GM23338 (cell line): ENCODE data around the gene DYNLT2B. TPM values are rescaled to one million over a fixed set of nuclear protein-coding genes. Genes with fewer than 3 reads are reported as not detected.
"Not testable (repeated sequence)": the region's sequence is repeated elsewhere in the genome, so short reads cannot be mapped to it uniquely, and the experiment has no call there.

Experiments used
- ATAC-seq: fragments of 200-7000 bp; cut with Tn5 transposase; 3 replicates; pipeline ENCODE4 v1.9.1; 2020
- DNase-seq: peaks from one replicate; pipeline ENCODE4 v3.0.0-alpha.2; 2015; ENCODE audit warnings: low spot score
- H2AFZ ChIP-seq: fragments of 200-600 bp; sonication (generic); 2 replicates; pipeline ENCODE4 v1.8.0; 2016; ENCODE audit warnings: antibody characterized with exemption, mild to moderate bottlenecking, moderate library complexity
- H3F3A ChIP-seq: fragments of 200-600 bp; sonication (generic); replicated peaks from 2 replicates; pipeline ENCODE4 v1.8.0; 2017; ENCODE audit warnings: antibody characterized with exemption, mixed run types, low read depth
- H3K27ac ChIP-seq: fragments of 200-600 bp; sonication (generic); 2 replicates; pipeline ENCODE4 v1.6.1; 2016; ENCODE audit warnings: low read depth
- H3K27me3 ChIP-seq: fragments of 200-600 bp; sonication (generic); 2 replicates; pipeline ENCODE4 v1.8.0; 2016; ENCODE audit warnings: mild to moderate bottlenecking, mixed run types, moderate library complexity; ENCODE audit not compliant: insufficient read depth
- H3K36me3 ChIP-seq: fragments of 200-600 bp; sonication (generic); 2 replicates; pipeline ENCODE4 v1.8.0; 2016; ENCODE audit warnings: mild to moderate bottlenecking; ENCODE audit not compliant: insufficient read depth
- H3K4me1 ChIP-seq: fragments of 200-600 bp; sonication (generic); 2 replicates; pipeline ENCODE4 v1.8.0; 2016; ENCODE audit warnings: mild to moderate bottlenecking, moderate library complexity; ENCODE audit not compliant: insufficient read depth
- H3K4me2 ChIP-seq: fragments of 200-600 bp; sonication (generic); 2 replicates; pipeline ENCODE4 v1.7.1; 2017; ENCODE audit warnings: mixed run types
- H3K4me3 ChIP-seq: fragments of 200-600 bp; sonication (generic); 2 replicates; pipeline ENCODE4 v1.6.1; 2016; ENCODE audit warnings: mixed run types
- H3K79me2 ChIP-seq: fragments of 200-600 bp; sonication (generic); replicated peaks from 2 replicates; pipeline ENCODE4 v1.8.0; 2017; ENCODE audit warnings: mild to moderate bottlenecking; ENCODE audit not compliant: insufficient read depth
- H3K9me2 ChIP-seq: fragments of 200-600 bp; sonication (generic); 2 replicates; pipeline ENCODE4 v1.8.0; 2017; ENCODE audit not compliant: insufficient read depth
- H4K20me1 ChIP-seq: fragments of 200-600 bp; sonication (generic); replicated peaks from 2 replicates; pipeline ENCODE4 v1.8.0; 2017; ENCODE audit warnings: mild to moderate bottlenecking; ENCODE audit not compliant: insufficient read depth
- H3K27ac Mint-ChIP-seq: 2 replicates; pipeline ENCODE4 v1.8.0; 2020; ENCODE audit warnings: inconsistent platforms, mild to moderate bottlenecking, moderate library complexity, mixed read lengths
- H3K27me3 Mint-ChIP-seq: 3 replicates; pipeline ENCODE4 v1.8.0; 2022; ENCODE audit warnings: low read depth, mild to moderate bottlenecking, moderate library complexity, mixed read lengths, inconsistent platforms; ENCODE audit not compliant: insufficient read depth, poor library complexity
- H3K36me3 Mint-ChIP-seq: 3 replicates; pipeline ENCODE4 v1.8.0; 2021; ENCODE audit warnings: low read depth, mild to moderate bottlenecking, inconsistent platforms, moderate library complexity, mixed read lengths
- H3K4me1 Mint-ChIP-seq: 3 replicates; pipeline ENCODE4 v1.8.0; 2020; ENCODE audit warnings: mild to moderate bottlenecking, inconsistent platforms, mixed read lengths
- H3K4me3 Mint-ChIP-seq: 3 replicates; pipeline ENCODE4 v1.8.0; 2021; ENCODE audit warnings: moderate library complexity, mild to moderate bottlenecking, inconsistent platforms, mixed read lengths
- H3K9me3 Mint-ChIP-seq: 3 replicates; pipeline ENCODE4 v1.8.0; 2020; ENCODE audit warnings: moderate library complexity, mild to moderate bottlenecking, inconsistent platforms, mixed read lengths
- ETS1 ChIP-seq: IDR thresholded peaks from 2 replicates; pipeline ENCODE4 v1.6.1; 2016; ENCODE audit warnings: antibody characterized with exemption
- EZH2 ChIP-seq: fragments of 200-600 bp; sonication (generic); IDR thresholded peaks from one replicate; pipeline ENCODE4 v1.8.0; 2017; ENCODE audit warnings: antibody characterized with exemption, mild to moderate bottlenecking, low read depth; ENCODE audit not compliant: unreplicated experiment
- EZH2phosphoT487 ChIP-seq: fragments of 200-600 bp; sonication (generic); IDR thresholded peaks from one replicate; pipeline ENCODE4 v1.8.1; 2018; ENCODE audit warnings: antibody characterized with exemption; ENCODE audit not compliant: unreplicated experiment
- STAT1 ChIP-seq: IDR thresholded peaks from one replicate; pipeline ENCODE4 v1.6.1; 2016; ENCODE audit warnings: antibody characterized with exemption; ENCODE audit not compliant: unreplicated experiment
- ZNF114 ChIP-seq: fragments of 250-450 bp; sonication (Bioruptor Pico); IDR thresholded peaks from 2 replicates; pipeline ENCODE4 v1.5.0; 2020; ENCODE audit warnings: mild to moderate bottlenecking, moderate library complexity
- ZNF331 ChIP-seq: fragments of 250-450 bp; sonication (Bioruptor Pico); IDR thresholded peaks from 2 replicates; pipeline ENCODE4 v1.5.0; 2020; ENCODE audit warnings: low read depth, mild to moderate bottlenecking, moderate library complexity
- polyA plus RNA-seq: library from polyadenylated mRNA; unstranded; fragments of >200 nt; fragmentation: Nextera tagmentation; extraction: Ambion mirVana; gene quantifications from 2 replicates; pipeline ENCODE4 v1.2.1, GENCODE V29; 2016
- total RNA-seq: library from RNA; depleted of rRNA; stranded (reverse); fragments of >200 nt; shearing (Covaris generic); gene quantifications from 2 replicates; pipeline ENCODE4 v1.2.3, GENCODE V29; 2014
- TF ChIP-seq, protein P1 (sequence below): fragments of 250-450 bp; sonication (Bioruptor Pico); IDR thresholded peaks from 2 replicates; pipeline ENCODE4 v1.5.0; 2020; ENCODE audit warnings: mild to moderate bottlenecking, moderate library complexity
- TF ChIP-seq, protein P2 (sequence below), 2 experiments: fragments of 200-600 bp in 1 of 2; sonication (generic) in 1 of 2; conservative IDR thresholded peaks; 2 replicates each; pipeline versions ENCODE4 v1.5.1 to v1.6.1; 2016 to 2017; ENCODE audit warnings: antibody characterized with exemption in 2 of 2, low read depth in 2 of 2, mild to moderate bottlenecking in 2 of 2, moderate library complexity in 1 of 2

The DYNLT2B gene
- total and polyA plus RNA-seq, 2 experiments from 2014 or later: 11.3 to 42.7 TPM

DNA sequence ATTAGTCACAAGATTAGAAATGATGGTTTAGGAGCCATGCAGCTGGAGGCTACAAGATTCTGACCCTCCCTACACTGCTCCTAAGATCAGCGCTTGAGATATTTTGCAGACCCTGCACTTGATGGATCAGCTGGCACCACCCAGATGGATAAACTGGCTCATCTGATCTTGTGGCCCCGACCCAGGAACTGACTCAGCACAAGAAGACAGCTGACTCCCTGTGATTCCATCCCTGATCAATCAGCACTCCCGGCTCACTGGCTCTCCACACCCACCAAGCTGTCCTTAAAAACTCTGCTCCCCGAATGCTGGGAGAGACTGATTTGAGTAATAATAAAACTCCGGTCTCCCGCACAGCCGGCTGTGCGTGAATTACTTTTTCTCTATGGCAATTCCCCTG, 15.1 kb downstream of the DYNLT2B start:
- H3K79me2 ChIP-seq, H3K4me3 Mint-ChIP-seq, H3K9me3 Mint-ChIP-seq, H3K27ac Mint-ChIP-seq, H3K36me3 ChIP-seq, H3K4me2 ChIP-seq, DNase-seq, H2AFZ ChIP-seq, H3K27me3 Mint-ChIP-seq, ATAC-seq, H4K20me1 ChIP-seq, H3K4me1 ChIP-seq, H3K27me3 ChIP-seq, H3K4me1 Mint-ChIP-seq, H3K36me3 Mint-ChIP-seq, H3K4me3 ChIP-seq, H3K9me2 ChIP-seq, H3K27ac ChIP-seq, H3F3A ChIP-seq: not testable (repeated sequence)

- not testable (repeated sequence) for H3K27ac ChIP-seq, H3K4me1 Mint-ChIP-seq, H3K27me3 Mint-ChIP-seq, H2AFZ ChIP-seq, H3K4me3 ChIP-seq, H3K9me3 Mint-ChIP-seq, H3K27ac Mint-ChIP-seq, DNase-seq, ATAC-seq, H3F3A ChIP-seq, H3K36me3 ChIP-seq, H3K36me3 Mint-ChIP-seq, H3K9me2 ChIP-seq, H4K20me1 ChIP-seq, H3K79me2 ChIP-seq, H3K27me3 ChIP-seq, H3K4me1 ChIP-seq, H3K4me2 ChIP-seq, H3K4me3 Mint-ChIP-seq
Observed at GRCh38 chr3:196302551-196302950, 15.5 kb downstream of the DYNLT2B start.

GRCh38 chr3:196298521-196298920, 19.5 kb downstream of the DYNLT2B start:
- Histone ChIP-seq H3K9me2 (no peaks in the 10 kb centered on the region), H4K20me1 (no peaks in the 10 kb centered on the region), H3K4me1 (no peaks in the 10 kb centered on the region), H3K4me3 (no peak overlapping the region), H3K4me2 (no peak overlapping the region), H3K36me3 (no peaks in the 10 kb centered on the region), H3F3A (no peaks in the 10 kb centered on the region), H3K79me2 (no peaks in the 10 kb centered on the region), H3K27ac (no peak overlapping the region), H2AFZ (no peak overlapping the region), H3K27me3 (no peaks in the 10 kb centered on the region)
- ATAC-seq (no peak), DNase-seq (no peak)
- Mint-ChIP-seq H3K27me3 (peaks cover 5% of the 10 kb centered on the region), H3K27ac (no peak overlapping the region), H3K9me3 (no peaks in the 10 kb centered on the region), H3K4me3 (no peak overlapping the region), H3K36me3 (peaks cover 8% of the 10 kb centered on the region; the same call in 2 of the 3 replicates), H3K4me1 (no peaks in the 10 kb centered on the region)
- no peak for TF ChIP-seq ZNF114 (CRISPR knock-in tag)
- TF ChIP-seq, protein P1, sequence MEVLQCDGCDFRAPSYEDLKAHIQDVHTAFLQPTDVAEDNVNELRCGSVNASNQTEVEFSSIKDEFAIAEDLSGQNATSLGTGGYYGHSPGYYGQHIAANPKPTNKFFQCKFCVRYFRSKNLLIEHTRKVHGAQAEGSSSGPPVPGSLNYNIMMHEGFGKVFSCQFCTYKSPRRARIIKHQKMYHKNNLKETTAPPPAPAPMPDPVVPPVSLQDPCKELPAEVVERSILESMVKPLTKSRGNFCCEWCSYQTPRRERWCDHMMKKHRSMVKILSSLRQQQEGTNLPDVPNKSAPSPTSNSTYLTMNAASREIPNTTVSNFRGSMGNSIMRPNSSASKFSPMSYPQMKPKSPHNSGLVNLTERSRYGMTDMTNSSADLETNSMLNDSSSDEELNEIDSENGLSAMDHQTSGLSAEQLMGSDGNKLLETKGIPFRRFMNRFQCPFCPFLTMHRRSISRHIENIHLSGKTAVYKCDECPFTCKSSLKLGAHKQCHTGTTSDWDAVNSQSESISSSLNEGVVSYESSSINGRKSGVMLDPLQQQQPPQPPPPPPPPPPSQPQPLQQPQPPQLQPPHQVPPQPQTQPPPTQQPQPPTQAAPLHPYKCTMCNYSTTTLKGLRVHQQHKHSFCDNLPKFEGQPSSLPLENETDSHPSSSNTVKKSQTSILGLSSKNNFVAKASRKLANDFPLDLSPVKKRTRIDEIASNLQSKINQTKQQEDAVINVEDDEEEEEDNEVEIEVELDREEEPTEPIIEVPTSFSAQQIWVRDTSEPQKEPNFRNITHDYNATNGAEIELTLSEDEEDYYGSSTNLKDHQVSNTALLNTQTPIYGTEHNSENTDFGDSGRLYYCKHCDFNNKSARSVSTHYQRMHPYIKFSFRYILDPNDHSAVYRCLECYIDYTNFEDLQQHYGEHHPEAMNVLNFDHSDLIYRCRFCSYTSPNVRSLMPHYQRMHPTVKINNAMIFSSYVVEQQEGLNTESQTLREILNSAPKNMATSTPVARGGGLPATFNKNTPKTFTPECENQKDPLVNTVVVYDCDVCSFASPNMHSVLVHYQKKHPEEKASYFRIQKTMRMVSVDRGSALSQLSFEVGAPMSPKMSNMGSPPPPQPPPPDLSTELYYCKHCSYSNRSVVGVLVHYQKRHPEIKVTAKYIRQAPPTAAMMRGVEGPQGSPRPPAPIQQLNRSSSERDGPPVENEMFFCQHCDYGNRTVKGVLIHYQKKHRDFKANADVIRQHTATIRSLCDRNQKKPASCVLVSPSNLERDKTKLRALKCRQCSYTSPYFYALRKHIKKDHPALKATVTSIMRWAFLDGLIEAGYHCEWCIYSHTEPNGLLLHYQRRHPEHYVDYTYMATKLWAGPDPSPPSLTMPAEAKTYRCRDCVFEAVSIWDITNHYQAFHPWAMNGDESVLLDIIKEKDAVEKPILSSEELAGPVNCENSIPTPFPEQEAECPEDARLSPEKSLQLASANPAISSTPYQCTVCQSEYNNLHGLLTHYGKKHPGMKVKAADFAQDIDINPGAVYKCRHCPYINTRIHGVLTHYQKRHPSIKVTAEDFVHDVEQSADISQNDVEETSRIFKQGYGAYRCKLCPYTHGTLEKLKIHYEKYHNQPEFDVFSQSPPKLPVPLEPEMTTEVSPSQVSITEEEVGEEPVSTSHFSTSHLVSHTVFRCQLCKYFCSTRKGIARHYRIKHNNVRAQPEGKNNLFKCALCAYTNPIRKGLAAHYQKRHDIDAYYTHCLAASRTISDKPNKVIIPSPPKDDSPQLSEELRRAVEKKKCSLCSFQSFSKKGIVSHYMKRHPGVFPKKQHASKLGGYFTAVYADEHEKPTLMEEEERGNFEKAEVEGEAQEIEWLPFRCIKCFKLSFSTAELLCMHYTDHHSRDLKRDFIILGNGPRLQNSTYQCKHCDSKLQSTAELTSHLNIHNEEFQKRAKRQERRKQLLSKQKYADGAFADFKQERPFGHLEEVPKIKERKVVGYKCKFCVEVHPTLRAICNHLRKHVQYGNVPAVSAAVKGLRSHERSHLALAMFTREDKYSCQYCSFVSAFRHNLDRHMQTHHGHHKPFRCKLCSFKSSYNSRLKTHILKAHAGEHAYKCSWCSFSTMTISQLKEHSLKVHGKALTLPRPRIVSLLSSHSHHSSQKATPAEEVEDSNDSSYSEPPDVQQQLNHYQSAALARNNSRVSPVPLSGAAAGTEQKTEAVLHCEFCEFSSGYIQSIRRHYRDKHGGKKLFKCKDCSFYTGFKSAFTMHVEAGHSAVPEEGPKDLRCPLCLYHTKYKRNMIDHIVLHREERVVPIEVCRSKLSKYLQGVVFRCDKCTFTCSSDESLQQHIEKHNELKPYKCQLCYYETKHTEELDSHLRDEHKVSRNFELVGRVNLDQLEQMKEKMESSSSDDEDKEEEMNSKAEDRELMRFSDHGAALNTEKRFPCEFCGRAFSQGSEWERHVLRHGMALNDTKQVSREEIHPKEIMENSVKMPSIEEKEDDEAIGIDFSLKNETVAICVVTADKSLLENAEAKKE (CRISPR knock-in tag): no peak
- no peak for TF ChIP-seq ETS1
- TF ChIP-seq EZH2: no peak
- TF ChIP-seq ZNF331 (CRISPR knock-in tag): no peak
- TF ChIP-seq EZH2phosphoT487: no peak
- TF ChIP-seq, protein P2, sequence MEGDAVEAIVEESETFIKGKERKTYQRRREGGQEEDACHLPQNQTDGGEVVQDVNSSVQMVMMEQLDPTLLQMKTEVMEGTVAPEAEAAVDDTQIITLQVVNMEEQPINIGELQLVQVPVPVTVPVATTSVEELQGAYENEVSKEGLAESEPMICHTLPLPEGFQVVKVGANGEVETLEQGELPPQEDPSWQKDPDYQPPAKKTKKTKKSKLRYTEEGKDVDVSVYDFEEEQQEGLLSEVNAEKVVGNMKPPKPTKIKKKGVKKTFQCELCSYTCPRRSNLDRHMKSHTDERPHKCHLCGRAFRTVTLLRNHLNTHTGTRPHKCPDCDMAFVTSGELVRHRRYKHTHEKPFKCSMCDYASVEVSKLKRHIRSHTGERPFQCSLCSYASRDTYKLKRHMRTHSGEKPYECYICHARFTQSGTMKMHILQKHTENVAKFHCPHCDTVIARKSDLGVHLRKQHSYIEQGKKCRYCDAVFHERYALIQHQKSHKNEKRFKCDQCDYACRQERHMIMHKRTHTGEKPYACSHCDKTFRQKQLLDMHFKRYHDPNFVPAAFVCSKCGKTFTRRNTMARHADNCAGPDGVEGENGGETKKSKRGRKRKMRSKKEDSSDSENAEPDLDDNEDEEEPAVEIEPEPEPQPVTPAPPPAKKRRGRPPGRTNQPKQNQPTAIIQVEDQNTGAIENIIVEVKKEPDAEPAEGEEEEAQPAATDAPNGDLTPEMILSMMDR (conservative IDR thresholded peaks at IDR 0.05; ENCODE audit: low read depth in 2 of 2): no peak
- TF ChIP-seq STAT1: no peak
